KOPT-K1 (cell line): ENCODE results near the gene DPH2.

Source experiments
- H3K27ac ChIP-seq: fragments of 200-600 bp; sonication (generic); 2 replicates; pipeline ENCODE4 v1.5.1; 2016; ENCODE audit warnings: antibody characterized with exemption, mild to moderate bottlenecking, low read depth, low read length; ENCODE audit not compliant: poor library complexity, severe bottlenecking
- H3K36me3 ChIP-seq: fragments of 200-600 bp; sonication (generic); 2 replicates; pipeline ENCODE4 v1.5.1; 2017; ENCODE audit warnings: antibody characterized with exemption, mild to moderate bottlenecking, low read length, moderate library complexity; ENCODE audit not compliant: insufficient read depth
- H3K9me3 ChIP-seq: fragments of 200-600 bp; sonication (generic); 2 replicates; pipeline ENCODE4 v1.5.1; 2017; ENCODE audit warnings: antibody characterized with exemption, low read length, mild to moderate bottlenecking; ENCODE audit not compliant: insufficient read depth, poor library complexity, severe bottlenecking

The DPH2 gene

DNA sequence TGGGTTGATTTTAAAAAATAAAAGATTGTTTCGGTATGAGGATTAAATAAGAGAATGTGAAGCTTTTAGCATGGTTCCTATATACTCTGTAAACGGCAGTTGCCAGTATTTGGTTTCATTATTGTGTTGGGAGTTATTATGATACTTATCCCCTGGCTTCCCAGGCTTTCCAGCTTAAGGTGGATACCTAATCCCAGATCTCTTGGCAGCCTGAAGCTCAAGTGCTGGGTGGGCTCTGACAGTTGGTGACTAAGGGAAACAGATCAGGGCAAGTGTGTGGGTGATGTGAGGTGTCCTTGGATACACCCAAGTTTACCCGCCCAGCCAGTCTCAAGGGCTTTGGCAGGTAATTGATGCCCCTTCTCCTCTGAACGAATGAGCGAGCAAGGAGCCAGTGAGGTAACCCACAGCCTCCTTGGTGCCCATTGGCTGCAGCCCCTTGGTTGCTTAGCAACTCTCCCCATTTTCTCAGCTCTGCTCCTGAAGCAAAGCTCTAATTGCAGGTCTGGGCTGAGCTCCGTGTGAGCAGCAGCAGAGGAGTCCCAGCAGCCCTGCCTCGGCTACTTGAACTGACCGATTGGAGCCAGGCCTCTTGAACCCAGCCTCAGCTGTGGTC lies 17.0 kb upstream of the DPH2 start:
- peaks cover 35% of the 10 kb centered on the region for H3K36me3 ChIP-seq
- no peaks in the 10 kb centered on the region for H3K9me3 ChIP-seq
- no peak overlapping the region for H3K27ac ChIP-seq

DNA sequence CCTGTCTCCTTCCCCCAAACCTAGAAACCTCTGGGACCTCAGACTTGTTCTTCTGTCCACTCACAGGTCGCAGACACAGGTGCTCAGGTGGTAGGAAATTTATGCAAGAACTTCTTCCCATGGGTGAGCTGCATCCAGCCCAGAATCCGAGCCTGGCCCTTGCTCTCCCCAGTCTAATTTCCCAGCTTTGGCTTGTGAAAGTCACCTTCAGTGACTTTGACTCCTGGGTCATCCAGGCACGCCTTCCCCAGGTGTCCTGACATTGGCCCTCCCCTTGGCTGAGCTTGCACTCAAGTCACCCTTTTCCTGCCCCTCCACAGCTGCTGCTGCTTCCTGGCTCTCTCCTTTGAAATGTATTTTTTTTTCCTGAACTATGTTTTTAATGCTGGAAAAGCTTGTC lies 16.4 kb upstream of the DPH2 start:
- Histone ChIP-seq H3K27ac (no peak overlapping the region), H3K9me3 (no peaks in the 10 kb centered on the region), H3K36me3 (peaks cover 40% of the 10 kb centered on the region)

GRCh38 chr1:43954036-43954435 lies 15.8 kb upstream of the DPH2 start:
- Histone ChIP-seq H3K9me3 (no peaks in the 10 kb centered on the region), H3K27ac (no peak overlapping the region), H3K36me3 (peaks cover 47% of the 10 kb centered on the region)

- Histone ChIP-seq H3K9me3 (no peaks in the 10 kb centered on the region), H3K27ac (no peak overlapping the region), H3K36me3 (peaks cover 50% of the 10 kb centered on the region)
Observed at GRCh38 chr1:43956234-43956633, 13.6 kb upstream of the DPH2 start.

- H3K36me3 ChIP-seq, result peaks cover 62% of the 10 kb centered on the region
Observed at GRCh38 chr1:43957407-43958040, 12.3 kb upstream of the DPH2 start.

DNA sequence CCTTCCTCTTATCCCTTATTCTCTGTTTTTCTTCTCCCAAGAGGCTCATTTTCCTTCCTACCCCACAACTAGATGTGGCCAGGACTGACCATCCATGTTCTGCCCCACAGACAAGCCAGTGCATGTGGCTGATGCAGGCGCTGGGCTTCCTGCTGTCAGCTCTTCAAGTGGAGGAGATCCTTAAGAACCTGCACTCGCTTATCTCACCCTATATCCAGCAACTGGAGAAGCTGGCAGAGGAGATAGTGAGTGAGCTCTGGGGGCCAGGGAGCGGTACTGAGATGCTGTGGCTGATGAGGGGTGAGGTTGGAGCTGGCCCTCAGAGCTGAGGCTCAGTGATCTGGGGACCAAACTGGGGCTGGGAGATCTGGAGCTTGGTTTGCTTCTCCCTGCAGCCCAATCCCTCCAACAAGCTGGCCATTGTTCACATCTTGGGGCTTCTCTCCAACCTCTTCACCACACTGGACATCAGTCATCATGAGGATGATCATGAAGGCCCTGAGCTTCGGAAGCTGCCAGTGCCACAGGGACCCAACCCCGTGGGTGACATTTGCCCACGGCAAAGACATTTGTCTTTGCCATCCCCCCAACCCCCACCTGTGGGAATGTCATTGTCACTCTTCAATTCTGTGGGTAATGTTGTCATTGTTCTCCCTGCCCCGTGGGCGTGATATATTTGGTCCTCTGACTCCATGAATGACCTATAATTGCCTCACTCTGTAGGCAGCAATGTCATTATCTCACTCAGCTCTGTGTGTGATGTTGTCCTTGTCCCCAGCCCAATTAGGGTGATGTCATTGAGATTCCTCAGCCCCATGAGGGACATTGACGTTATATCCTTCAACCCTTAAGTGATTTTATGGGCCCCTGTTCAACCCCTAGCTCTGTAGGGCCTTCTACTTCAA lies 11.2 kb upstream of the DPH2 start:
- Histone ChIP-seq H3K27ac (no peak overlapping the region), H3K9me3 (no peaks in the 10 kb centered on the region), H3K36me3 (peaks cover 72% of the 10 kb centered on the region)

More at GRCh38 chr1:43957407-43958040, 12.3 kb upstream of the DPH2 start:
- Histone ChIP-seq H3K27ac (no peak overlapping the region), H3K9me3 (no peaks in the 10 kb centered on the region)

GRCh38 chr1:43960798-43961197 lies 9.0 kb upstream of the DPH2 start:
- Histone ChIP-seq H3K27ac (no peak overlapping the region), H3K9me3 (no peaks in the 10 kb centered on the region), H3K36me3 (peaks cover 71% of the 10 kb centered on the region)

- Histone ChIP-seq H3K36me3 (peaks cover 69% of the 10 kb centered on the region), H3K9me3 (no peaks in the 10 kb centered on the region), H3K27ac (no peak overlapping the region)
Observed at GRCh38 chr1:43961692-43962091, 8.1 kb upstream of the DPH2 start.

DNA sequence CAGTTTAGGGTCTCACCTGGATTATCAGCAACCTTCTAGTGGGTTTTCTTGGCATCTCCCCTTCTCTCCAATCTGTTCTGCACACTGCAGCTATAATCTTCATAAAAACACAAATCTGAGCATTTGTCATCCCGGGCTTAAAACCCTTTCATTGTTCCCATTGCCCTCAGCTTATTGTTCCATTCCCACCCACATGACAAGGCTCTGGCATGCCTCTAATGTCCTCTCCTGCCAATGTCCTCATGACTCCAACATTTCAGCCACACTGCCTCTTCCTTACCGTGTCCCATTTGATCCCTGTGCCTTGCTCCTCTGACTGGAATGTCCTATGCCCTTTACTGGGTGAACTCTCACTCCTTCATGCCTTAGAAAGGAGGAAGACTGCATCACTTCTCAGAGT lies 7.5 kb upstream of the DPH2 start:
- peaks cover 66% of the 10 kb centered on the region for H3K36me3 ChIP-seq

DNA sequence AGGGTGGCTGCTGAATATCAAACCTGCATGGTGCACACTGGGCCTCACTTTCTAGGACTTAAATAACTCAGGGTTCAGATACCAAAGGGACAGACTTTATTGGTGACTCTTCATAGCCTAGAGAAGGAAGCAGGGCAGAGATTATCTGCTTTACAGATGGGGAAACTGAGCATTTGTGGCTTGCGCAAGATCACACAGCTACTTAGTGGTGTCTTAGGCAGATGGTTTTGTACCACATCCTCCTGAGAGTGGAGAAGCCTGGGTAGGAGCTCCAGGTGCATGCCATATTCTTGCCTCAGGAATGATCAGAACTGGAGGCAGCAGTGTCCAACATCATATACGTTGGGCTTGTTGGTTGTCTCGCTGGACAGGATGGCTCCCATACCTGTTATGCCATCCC lies 6.8 kb upstream of the DPH2 start:
- Histone ChIP-seq H3K36me3 (peaks cover 59% of the 10 kb centered on the region), H3K27ac (no peak overlapping the region), H3K9me3 (no peaks in the 10 kb centered on the region)

More for the DNA sequence above, 7.5 kb upstream of the DPH2 start:
- Histone ChIP-seq H3K9me3 (no peaks in the 10 kb centered on the region), H3K27ac (no peak overlapping the region)

- H3K9me3 ChIP-seq, result no peaks in the 10 kb centered on the region
- H3K36me3 ChIP-seq, result peaks cover 50% of the 10 kb centered on the region; the same call in 1 of the 2 replicates
- H3K27ac ChIP-seq, result no peak overlapping the region
Observed at GRCh38 chr1:43963890-43964289, 5.9 kb upstream of the DPH2 start.

- Histone ChIP-seq H3K36me3 (peaks cover 40% of the 10 kb centered on the region; the same call in 1 of the 2 replicates), H3K9me3 (no peaks in the 10 kb centered on the region), H3K27ac (no peak overlapping the region)
Observed at GRCh38 chr1:43965316-43965715, 4.5 kb upstream of the DPH2 start.

GRCh38 chr1:43968348-43968948 lies 1.4 kb upstream of the DPH2 start:
- no peak overlapping the region for H3K27ac ChIP-seq
- peaks cover 26% of the 10 kb centered on the region for H3K36me3 ChIP-seq
- no peaks in the 10 kb centered on the region for H3K9me3 ChIP-seq

- no peak overlapping the region for H3K27ac ChIP-seq
- peaks cover 27% of the 10 kb centered on the region for H3K36me3 ChIP-seq
Observed at GRCh38 chr1:43969416-43969745, 429 bp upstream of the DPH2 start.

GRCh38 chr1:43970502-43970901 lies 692 bp downstream of the DPH2 start:
- H3K9me3 ChIP-seq, result no peaks in the 10 kb centered on the region
- H3K27ac ChIP-seq, result peak overlapping the region; percentile 62
- H3K36me3 ChIP-seq, result peaks cover 27% of the 10 kb centered on the region

More at GRCh38 chr1:43969416-43969745, 429 bp upstream of the DPH2 start:
- no peaks in the 10 kb centered on the region for H3K9me3 ChIP-seq
